ENCODE data around the gene TTLL8.

DNA sequence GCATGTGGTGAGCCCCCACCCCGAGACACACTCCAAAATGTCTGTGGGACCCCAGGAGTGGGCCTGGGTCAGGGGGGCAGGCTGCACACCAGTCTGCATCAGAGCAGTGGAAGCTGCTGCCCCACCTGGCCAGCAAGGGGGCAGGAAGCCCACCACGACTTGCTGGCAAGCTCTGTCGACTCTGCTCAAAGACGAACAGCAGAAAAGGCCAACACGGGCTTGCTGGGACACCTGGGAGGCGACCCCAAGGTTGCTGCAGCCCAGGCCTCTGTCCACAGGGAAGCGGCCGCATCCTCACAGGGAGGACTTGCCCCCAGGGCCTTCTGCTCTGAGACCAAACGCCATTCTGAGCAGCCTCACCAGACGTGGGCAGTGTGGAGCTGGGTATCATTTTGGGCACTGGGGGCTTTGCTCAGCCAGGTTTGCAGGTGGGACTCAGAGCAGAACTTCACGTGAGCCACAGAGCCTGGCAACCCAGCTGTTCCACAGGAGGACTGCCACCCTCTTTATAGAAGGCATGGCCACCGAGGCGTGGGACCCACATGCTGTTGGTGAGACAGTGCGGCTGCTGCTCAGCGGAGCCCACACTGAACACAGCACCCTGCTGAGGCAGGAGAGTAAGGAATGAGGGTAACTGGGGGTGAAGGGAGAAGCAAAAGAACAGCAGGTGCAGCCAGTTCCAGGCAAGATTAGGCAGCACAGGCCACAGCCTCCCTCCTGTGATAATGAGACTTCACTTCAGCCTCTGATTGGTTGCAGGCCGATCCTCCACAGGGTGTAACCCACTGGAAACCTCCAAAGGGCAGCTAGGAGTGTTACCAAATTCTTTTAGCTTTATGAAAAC is 56.5 kb downstream of the TTLL8 start:
- TF ChIP-seq, protein P1, sequence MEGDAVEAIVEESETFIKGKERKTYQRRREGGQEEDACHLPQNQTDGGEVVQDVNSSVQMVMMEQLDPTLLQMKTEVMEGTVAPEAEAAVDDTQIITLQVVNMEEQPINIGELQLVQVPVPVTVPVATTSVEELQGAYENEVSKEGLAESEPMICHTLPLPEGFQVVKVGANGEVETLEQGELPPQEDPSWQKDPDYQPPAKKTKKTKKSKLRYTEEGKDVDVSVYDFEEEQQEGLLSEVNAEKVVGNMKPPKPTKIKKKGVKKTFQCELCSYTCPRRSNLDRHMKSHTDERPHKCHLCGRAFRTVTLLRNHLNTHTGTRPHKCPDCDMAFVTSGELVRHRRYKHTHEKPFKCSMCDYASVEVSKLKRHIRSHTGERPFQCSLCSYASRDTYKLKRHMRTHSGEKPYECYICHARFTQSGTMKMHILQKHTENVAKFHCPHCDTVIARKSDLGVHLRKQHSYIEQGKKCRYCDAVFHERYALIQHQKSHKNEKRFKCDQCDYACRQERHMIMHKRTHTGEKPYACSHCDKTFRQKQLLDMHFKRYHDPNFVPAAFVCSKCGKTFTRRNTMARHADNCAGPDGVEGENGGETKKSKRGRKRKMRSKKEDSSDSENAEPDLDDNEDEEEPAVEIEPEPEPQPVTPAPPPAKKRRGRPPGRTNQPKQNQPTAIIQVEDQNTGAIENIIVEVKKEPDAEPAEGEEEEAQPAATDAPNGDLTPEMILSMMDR (IDR thresholded peaks at IDR 0.05; ENCODE audit: poor library complexity, severe bottlenecking): no peak
- TF ChIP-seq MXI1 (conservative IDR thresholded peaks at IDR 0.05; ENCODE audit: poor library complexity, severe bottlenecking): no peak
